SK-N-DZ (cell line): ENCODE data around the gene MEF2A.

Experiments used
- DNase-seq: peaks from one replicate; pipeline ENCODE4 v3.0.0-alpha.2; 2015; ENCODE audit warnings: low spot score
- small RNA-seq, 2 experiments: library from RNA; depleted of rRNA; stranded (forward); fragments of <200 nt; gene quantifications; one replicate each; pipeline ENCODE3, GENCODE V24; 2014

The MEF2A gene

DNA sequence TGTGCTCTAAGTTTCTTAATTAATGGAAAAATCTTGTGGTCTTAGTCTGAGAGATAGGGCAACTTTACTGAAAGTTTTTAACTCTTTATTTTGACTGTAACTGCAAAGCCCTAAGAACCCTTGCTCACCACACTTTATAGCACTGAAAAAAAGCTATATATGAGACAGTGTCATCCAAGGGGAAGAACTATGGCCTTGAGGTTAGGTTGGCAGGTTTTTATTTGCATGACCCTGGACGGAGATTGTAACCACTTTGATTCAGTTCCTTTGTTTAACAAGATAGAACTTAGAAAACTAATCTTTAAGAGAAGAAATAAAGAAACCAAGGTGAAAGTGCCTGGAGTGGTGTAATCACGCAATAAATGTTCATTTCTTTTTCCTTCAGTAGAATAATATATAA is 198.0 kb downstream of the MEF2A start:
- no peak for DNase-seq

DNA sequence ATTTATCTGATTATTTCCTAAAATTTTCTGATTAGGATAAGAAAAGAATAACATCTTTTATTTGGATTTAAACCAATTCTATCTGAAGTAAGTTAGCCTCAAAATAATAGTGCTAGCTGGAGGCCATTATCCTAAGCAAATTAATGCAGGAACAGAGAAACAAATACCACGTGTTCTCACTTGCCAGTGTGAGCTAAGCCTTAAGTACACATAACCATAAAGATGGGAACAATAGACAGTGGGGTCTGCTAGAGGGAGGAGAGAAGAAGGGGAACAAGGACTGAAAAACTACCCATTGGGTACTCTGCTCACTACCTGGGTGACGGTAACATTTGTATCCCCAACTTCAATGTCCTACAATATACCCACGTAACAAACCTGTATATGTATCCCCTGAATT is 198.7 kb downstream of the MEF2A start:
- no peak for DNase-seq

Small RNA genes lying within 50 kb of the gene (small RNA-seq; reads per million reads assigned to genes)
- gene RF00019, result 0 reads per million in 2 experiments
